ENCODE results near the gene SPOP.
"Not testable (repeated sequence)": the region's sequence is repeated elsewhere in the genome, so short reads cannot be mapped to it uniquely, and the experiment has no call there.

The SPOP gene

GRCh38 chr17:49570540-49571242 is 107.2 kb downstream of the SPOP start:
- no peak for DNase-seq

GRCh38 chr17:49568695-49569047 is 109.2 kb downstream of the SPOP start:
- not testable (repeated sequence) for DNase-seq

- DNase-seq: peak; percentile 36
These were observed 109.8 kb downstream of the SPOP start for GRCh38 chr17:49567871-49568694.

- DNase-seq: no peak
These were observed 110.8 kb downstream of the SPOP start for GRCh38 chr17:49567104-49567521.

GRCh38 chr17:49566668-49567071 is 111.2 kb downstream of the SPOP start:
- no peak for DNase-seq

- DNase-seq: no peak
These were observed 111.9 kb downstream of the SPOP start for GRCh38 chr17:49565948-49566491.

- no peak for DNase-seq
These were observed 113.3 kb downstream of the SPOP start for GRCh38 chr17:49564638-49565037.

GRCh38 chr17:49557312-49558024 is 120.4 kb downstream of the SPOP start:
- no peak for DNase-seq

- DNase-seq: no peak
These were observed 121.5 kb downstream of the SPOP start for GRCh38 chr17:49556223-49556943.

- no peak for DNase-seq
These were observed 122.2 kb downstream of the SPOP start for GRCh38 chr17:49555495-49556222.

- DNase-seq: no peak
These were observed 123.0 kb downstream of the SPOP start for GRCh38 chr17:49554694-49555494.

GRCh38 chr17:49553676-49554335 is 124.1 kb downstream of the SPOP start:
- DNase-seq: no peak

- no peak for DNase-seq
These were observed 125.7 kb downstream of the SPOP start for GRCh38 chr17:49552070-49552751.

GRCh38 chr17:49551221-49552069 is 126.5 kb downstream of the SPOP start:
- DNase-seq: no peak

GRCh38 chr17:49550764-49551163 is 127.1 kb downstream of the SPOP start:
- DNase-seq: not testable (repeated sequence)

GRCh38 chr17:49549691-49550678 is 127.9 kb downstream of the SPOP start:
- DNase-seq: no peak

GRCh38 chr17:49549311-49549605 is 128.6 kb downstream of the SPOP start:
- DNase-seq: no peak
